GM12892 (cell line): ENCODE results near the gene CHST11.

Experiments
- POLR2A ChIP-seq: IDR thresholded peaks from 2 replicates; pipeline ENCODE4 v1.6.1; 2011; ENCODE audit warnings: low read depth, low read length, control low read depth
- TAF1 ChIP-seq: IDR thresholded peaks from 2 replicates; pipeline ENCODE4 v1.6.1; 2011; ENCODE audit warnings: low read depth, mild to moderate bottlenecking, control low read depth, low read length, borderline replicate concordance

- no peak for TF ChIP-seq TAF1
- no peak for TF ChIP-seq POLR2A
Observed at GRCh38 chr12:104693493-104693892, 236.7 kb downstream of the CHST11 start.
